Activated CD8-positive, alpha-beta memory T cell treated with anti-CD3 and anti-CD28 coated beads, Interleukin-2, amount 50 U/mL, for 1 hour (primary cell): ENCODE data around the gene ATG16L2.
"Not testable (repeated sequence)": the region's sequence is repeated elsewhere in the genome, so short reads cannot be mapped to it uniquely, and the experiment has no call there.

Source experiments
- DNase-seq: peaks from one replicate; pipeline ENCODE4 v3.0.0-alpha.2; 2020; ENCODE audit errors: extremely low read depth

The ATG16L2 gene

DNA sequence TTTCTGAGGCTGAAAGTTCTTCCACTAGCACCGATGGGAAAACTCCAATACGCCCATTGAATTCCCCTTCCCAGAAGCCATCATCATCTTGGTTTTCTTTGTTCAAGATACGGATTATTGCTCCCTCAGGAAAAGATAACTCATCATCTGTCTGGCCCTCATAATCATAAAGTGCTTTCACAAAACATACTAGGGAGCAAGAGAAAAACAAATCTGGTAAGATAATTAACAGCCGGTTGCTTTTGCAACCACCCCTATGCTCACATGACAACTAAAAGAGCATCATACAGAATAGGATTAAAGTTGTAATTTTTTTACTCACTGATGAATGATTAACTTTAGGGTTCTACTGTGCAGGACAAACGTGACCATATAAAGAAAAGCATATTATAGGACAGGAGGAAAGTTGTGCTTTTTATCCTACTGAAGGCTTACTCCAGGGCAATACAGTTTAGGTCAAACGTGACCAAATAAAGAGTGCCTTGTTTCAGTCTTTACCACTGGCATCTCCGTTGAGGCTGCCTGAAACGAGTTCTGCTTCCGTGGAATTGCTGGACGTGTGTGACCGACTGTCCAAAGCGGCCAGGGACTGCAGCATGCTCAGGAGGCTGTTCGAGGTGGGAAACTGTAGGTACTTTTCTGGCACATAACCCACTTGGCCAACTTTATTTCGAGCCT is 28.6 kb downstream of the ATG16L2 start:
- DNase-seq = no peak

DNA sequence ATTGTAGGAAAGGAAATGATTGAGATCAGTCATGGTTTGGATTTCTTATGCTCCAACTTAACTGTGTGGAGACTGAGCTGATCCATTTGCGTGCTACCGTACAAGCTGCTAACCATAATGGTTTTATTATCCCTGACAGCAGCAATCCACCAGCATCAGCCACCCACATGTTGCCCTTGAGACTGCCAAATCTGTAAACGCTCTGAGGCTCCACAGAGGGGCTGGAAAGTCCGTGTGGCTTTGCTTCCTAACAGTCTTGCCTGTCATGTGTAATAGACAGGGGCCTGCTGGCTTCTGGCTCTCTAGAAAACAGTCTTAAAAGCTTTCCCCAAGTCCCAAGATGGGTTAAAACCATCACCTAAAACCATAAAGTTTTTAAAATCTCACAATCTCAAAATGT is 30.1 kb downstream of the ATG16L2 start:
- DNase-seq = no peak

DNA sequence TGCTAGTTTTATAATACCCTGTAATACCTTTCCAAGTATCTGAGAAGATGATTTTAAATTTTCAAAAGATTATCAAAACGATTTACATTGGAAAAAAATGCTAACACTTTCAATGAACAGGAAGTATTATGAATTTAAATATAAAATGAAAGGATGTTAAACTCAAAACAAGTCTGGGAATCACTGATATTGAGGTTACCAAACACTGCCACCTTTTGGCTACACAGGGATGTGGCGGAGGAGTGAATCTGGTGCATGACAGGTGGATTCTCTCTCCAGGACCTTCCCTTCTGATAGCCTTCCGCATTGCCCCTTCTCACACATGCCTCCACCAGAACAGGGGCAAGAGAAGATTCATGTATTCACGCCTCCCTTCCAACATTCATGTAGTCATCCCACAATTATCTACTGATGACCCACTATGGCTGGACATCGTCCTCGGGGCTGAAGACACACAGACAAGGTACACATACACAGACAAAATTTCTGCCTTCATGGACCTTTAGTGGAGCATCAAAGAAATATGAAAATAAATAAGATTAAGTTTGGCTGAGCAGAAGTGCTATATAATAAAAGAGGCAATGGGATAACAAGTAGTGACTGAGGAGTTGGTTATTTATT is 34.7 kb downstream of the ATG16L2 start:
- no peak for DNase-seq

DNA sequence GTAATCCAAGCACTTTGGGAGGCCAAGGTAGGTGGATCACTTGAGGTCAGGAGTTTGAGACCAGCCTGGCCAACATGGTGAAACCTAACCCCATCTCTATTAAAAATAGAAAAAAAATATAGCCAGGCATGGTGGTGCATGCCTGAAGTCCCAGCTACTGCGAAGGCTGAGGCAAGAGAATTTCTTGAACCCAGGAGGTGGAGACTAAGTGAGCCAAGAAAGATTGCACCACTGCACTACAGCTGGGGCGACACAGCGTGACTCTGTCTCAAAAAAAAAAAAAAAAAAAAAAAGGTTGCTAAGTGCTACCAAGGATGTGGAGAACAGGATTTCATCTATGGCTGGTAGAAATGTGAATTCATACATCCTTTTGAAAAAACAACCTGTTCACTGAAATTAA is 36.6 kb downstream of the ATG16L2 start:
- DNase-seq = no peak

DNA sequence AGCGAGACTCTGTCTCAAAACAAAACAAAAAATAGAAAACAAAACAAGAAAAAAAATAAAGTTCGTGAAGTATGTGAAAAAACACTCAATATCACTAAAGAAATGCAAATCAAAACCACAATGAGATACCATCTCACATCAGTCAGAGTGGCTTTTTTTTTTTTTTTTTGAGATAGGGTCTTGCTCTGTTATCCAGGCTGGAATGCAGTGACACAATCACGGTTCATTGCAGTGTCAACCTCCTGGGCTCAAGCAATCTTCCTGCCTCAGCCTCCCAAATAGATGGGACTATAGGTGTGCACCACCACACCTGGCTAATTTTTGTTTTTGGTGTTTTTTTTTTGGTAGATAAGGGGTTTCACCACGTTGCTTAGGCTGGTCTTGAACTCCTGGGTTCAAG is 37.5 kb downstream of the ATG16L2 start:
- no peak for DNase-seq

DNA sequence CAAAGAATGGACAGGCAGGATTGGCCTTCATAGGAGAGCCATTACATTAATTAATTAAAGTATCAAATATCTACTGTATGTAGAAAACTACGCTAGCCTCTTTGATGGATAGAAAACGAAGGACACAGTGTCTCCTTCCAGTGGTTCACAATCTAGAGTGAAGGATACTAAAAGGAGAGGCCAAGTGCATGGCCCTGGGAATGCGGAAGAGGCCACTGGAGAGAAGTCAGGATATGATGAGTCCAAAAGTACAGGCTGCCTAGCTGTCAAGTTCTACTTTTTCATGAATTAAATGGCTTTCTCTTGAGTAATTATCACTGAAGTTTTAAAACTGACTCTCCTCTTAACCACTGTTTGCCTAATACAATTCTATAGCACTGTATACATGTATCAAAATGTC is 41.9 kb downstream of the ATG16L2 start:
- DNase-seq = no peak

DNA sequence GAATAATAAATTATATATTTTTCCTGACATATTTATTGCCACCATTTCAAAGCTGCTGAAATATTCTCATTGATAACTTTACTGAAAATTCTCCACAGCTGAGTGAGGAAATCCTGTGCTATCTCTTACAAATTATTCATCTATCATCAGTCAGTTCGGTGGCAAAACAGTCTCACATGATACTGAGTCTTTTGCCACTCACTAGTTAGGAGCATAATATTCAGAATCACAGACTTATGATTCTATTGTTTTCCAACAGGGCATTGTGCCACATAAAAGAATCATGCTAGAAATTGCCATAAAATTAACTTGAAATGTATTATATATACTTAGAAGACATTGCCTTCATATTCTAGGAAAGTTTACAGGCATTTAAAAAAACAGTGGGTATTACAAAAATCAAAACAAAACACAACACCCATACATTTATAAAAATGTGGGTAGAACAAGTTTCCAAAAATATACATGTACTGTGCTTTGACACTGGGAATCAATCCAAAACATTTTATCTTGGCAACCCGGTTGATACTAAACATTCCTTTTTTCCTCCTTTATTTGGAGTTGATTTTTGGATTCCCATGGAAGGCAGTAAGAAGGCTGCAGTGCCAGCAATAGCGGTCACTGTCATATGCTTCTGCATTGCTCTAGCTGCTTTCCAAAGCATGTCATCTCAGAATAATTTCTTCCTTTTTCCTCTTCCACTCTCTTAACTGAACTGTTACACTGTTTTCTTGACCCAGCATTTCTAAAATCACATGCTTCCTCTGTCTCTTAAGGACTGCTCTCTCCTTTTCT is 42.5 kb downstream of the ATG16L2 start:
- DNase-seq = no peak

DNA sequence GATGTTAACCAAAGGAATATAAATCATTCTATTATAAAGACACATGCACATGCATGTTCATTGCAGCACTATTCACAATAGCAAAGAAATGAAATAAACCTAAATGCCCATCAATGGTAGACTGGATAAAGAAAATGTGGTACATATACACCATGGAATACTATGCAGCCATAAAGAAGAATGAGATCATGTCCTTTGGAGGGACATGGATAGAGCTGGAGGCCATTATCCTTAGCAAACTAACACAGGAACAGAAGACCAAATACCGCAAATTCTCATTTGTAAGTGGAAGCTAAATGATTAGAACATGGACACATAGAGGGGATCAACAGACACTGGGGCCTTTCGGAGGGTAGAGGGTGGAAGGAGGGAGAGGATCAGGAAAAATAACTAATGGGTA is 44.1 kb downstream of the ATG16L2 start:
- DNase-seq = not testable (repeated sequence)

DNA sequence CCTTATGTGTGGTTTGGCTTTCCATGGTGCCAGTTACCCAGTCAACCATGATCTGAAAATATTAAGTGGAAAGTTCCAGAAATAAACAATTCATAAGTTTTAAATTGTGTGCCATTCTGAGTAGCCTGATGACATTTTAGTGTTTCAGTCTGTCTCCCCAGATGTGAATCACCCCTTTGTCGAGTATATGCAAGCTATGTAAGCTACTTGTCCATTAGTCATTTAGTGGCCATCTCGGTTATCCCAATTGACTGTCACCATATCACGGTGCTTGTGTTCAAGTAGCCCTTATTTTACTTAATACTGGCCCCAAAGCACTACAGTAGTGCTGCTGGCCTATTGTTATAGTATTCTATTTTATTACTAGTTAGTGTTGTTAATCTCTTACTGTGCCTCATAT is 44.9 kb downstream of the ATG16L2 start:
- DNase-seq = no peak

DNA sequence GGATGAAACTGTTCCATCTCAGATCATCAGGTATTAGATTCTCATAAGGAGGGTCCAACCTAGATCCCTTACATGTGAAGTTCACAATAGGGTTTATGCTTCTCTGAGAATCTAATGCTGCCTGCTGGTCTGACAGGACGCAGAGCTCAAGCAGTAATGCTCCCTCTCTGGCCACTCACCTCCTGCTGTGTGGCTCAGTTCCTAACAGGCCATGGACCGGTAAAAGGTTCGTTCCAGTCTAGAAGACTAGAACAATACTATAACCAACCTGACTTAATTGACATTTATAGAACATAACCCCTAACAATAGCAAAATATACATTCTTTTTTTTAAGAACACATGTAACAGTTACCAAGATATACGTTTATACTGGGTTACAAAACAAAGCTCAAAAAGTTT is 45.8 kb downstream of the ATG16L2 start:
- no peak for DNase-seq

DNA sequence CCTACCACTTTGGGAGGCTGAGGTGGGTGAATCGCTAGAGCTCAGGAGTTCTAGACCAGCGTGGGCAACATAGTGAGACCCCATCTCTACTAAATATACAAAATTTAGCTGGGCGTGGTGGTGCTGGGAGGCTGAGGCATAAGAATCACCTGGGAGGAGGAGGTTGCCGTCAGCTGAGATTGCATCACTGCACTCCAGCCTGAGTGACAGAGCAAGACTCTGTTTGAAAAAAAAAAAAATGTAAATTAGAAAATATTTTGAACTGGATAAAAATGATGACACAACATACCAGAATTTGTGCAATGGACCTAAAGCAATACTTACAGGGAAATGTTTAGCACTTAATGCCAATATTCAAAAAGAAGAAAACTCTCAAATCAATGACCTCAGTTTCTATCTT is 46.4 kb downstream of the ATG16L2 start:
- DNase-seq = no peak

DNA sequence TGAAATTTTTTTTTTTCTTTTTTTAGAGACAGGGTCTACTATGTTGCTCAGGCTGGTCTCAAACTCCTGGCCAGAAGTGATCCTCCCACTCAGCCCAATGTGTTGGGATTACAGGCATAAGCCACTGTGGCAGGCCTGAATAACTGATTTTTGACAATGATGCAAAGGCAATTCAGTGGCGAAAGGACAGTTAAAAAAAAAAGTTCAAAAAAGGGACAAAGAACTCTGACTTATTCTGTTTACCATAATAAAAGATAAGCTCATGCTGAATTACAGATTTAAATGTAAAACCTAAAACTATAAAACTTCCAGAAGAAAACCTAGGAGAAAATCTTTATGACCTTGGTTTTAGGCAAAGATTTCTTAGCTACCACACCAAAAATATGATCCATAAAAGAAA is 48.9 kb downstream of the ATG16L2 start:
- DNase-seq = no peak

DNA sequence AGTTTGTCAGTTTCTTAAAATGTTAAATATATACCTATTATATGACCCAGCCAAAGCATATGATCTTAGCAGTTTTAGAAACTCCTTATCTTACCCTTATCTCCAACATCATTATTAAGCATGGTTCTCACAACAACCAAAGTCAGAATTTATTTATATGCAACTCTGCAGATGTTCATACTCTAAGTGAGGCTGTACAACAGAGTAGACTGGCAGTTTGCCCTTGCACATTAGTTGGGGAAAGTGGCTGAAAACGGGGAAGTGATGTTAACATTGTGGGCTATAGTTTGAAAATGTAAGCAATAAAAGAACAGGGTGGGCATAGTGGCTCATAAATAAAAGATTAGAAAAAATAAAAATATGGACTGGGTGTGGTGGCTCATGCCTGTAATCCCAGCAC is 49.7 kb downstream of the ATG16L2 start:
- no peak for DNase-seq

DNA sequence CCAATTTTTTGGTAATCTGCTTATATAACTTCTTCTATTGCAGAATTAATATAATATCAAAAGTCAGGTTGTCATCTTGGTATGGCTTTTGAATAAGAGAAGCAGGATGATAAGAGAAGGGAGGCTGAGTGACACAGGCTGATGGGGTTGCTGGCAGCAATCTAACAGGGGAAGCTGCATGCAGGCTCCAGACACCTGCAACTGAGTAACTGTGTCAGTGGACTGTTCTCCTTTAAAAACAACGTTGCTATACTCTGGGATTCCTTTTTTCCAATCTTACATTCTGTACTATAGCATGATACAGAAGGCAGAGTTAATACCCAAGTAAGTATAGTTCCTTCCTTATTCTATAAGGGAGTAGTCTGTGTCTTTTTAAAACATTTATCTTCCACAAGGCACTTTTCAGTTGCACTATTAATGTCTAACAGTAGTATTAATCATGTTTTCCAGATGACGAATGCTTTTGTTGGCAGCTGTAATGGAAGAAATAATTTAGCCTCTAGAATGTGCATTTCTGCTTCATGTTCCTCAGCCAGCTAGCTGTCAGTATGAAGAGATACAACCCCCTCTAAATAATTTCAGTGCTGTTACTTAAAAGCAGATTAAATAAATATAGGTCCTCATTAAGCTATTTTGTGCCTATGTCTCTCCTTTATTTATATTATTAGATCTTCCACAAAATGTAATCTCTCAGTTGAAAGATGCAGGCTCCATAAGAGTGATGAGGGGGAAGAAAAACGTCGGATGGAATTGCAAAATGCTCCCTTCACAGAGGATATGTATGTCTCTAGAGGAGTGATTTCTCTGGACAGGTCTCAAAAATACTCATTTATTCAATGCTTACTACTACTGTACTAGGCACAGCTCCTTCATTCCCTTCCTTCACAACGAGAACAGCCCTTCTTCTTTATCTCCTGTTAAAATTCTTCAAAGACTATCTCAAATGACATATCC is 50.8 kb downstream of the ATG16L2 start:
- no peak for DNase-seq

DNA sequence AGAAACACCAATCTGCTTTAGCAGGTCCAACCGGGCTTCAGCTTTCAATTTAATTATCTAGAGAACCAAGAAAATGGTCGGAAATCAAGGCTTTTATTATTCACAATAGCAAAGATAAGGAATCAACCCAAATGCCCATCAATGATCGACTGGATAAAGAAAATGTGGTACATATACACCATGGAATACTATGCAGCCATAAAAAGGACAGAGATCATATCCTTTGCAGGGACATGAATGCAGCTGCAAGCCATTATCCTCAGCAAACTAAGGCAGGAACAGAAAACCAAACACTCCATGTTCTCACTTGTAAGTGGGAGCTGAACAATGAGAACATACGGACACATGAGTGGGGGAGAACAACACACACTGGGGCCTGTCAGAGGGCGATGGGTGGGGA is 53.8 kb downstream of the ATG16L2 start:
- no peak for DNase-seq

DNA sequence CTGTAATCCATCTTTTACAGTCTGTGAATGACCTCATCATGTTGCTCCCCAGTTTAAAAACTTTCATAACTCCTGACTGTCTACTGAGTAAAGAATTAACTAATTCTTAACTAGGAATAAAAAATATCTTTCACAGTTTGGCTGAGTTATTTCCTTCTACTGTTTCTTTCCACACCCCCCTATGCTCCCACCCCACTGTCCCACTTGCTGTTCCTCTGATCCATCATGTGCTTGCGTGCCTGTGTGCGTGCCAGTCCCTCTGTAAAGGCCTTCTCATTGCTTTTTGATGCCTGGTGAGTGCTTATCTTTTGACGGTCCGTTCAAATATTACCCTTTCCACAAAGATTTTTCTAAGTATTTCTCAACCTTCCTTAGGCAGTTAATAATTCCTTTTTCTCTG is 55.6 kb downstream of the ATG16L2 start:
- DNase-seq = no peak

DNA sequence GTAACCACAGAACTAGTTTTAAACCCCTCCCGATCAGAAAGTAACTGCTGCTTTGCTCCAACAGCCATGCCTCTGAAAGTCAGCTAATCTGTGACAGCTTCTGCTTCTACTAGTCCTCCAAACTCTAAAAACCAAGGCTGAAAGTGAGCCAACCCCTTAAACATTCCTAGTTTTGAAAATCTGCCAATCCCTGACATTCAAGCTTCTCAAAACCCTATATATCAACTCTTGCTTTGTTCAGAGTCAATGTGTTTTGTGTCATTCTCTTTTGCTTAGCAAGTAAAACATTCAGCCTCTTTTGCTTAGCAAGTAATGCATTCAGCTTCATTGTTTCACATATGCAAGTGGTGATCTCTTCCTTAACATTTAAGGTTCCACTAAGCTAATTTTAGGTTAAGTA is 56.9 kb downstream of the ATG16L2 start:
- no peak for DNase-seq

DNA sequence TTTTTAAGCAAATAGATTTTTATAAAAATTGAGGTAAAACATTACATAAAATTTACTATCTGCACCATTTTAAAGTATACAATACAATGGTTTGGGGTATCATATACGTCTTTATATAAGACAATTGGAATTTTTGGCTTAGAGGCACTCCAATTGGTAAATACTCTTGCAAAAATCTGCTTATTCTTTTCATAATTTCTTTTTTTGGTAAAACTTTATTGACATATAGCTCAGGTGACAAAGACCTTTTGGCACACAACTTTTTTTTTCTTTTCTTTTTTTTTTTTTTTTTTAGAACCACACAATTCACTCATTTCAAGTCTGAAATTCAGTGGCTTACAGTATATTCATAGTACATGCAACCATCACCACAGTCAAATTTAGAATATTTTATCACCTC is 57.8 kb downstream of the ATG16L2 start:
- DNase-seq = no peak

DNA sequence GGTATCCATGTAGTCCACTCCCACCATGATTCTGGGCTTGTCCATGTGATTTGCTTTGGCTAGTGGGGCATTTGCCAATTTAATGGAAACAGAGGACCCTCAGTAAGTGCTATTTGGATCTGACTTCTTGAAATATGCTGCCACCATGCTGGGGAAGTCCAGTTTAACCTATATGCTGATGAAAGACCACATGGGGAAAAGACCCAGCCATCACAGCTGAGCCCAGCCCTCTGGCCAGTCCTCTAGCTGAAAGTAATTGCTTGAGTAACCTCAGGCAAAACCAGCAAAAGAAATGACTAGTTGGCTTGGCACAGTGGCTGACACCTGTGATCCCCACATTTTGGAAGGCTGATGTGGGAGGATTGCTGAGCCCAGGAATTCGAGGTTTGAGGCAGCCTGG is 61.5 kb downstream of the ATG16L2 start:
- DNase-seq = no peak

DNA sequence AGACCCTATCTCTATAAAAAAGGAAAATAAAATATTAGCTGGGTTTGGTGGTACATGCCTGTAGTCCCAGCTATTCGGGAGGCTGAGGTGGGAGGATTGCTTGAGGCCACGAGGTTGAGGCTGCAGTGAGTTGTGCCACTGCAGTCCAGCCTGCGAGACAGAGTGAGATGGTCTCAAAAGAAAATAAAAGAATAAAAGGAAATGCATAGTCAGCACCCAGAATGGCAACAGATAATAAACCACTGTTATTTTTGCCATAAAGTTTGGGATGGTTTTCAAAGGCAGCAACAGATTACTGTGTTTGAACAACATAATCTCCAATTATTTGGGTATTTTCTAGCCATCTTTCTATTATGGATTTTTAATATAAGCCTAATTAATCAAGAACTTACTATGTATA is 61.9 kb downstream of the ATG16L2 start:
- DNase-seq = no peak
